PC-9 (cell line): ENCODE results near the gene MYO19.

Source experiments
- CTCF ChIP-seq: fragments of 200-600 bp; sonication (generic); conservative IDR thresholded peaks from 2 replicates; pipeline ENCODE4 v1.6.1; 2017; ENCODE audit warnings: mixed run types, antibody characterized with exemption, mild to moderate bottlenecking, moderate library complexity
- EZH2 ChIP-seq: fragments of 200-600 bp; sonication (generic); IDR thresholded peaks from 2 replicates; pipeline ENCODE4 v1.8.0; 2017; ENCODE audit warnings: antibody characterized with exemption, low read depth

- TF ChIP-seq EZH2 (no peak), CTCF (no peak)
Measured at GRCh38 chr17:36535669-36536081, 1.0 kb upstream of the MYO19 start.
